Subcutaneous adipose tissue (tissue), 4 donors: ENCODE data around the gene LAMP5. TPM values are rescaled to one million over a fixed set of nuclear protein-coding genes. Genes with fewer than 3 reads are reported as not detected.

ENCODE experiments used
- CTCF ChIP-seq: fragments of 450-650 bp; IDR thresholded peaks from one replicate; pipeline ENCODE4 v1.5.1; 2016; ENCODE audit warnings: low read depth, mild to moderate bottlenecking, control low read depth, antibody characterized with exemption, moderate library complexity
- total RNA-seq, 4 donors: library from RNA; depleted of rRNA; stranded (reverse); fragments of >200 nt; gene quantifications; one replicate each; pipeline ENCODE4 v1.1.0, GENCODE V29; 2016

LAMP5 gene
- total RNA-seq = not detected

GRCh38 chr20:9514461-9515213 lies at the start of gene LAMP5:
Gene LAMP5, plus strand, starts transcription at chr20:9514590. Its CDS starts 263 bp downstream, at chr20:9514853.
- TF ChIP-seq CTCF = no peak

DNA sequence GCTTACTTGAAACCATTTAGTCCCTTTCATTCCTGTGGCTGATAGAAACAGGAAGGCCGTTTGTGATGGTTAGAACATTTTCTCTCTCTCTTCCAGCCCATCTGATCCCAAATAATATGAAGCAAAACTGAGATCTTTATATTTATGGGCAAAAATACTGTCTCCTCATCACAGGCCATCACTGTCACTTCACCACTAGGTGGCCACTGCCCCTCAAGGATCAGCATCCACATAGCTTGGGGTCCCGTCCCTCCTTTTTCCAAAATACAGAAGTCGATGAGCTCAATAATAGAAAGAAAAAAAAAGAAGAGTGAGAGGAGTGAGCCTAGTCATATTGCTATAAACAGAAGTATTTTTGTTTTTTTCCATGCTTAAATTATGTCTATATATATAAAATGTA lies 46.4 kb upstream of the LAMP5 start:
- no peak for TF ChIP-seq CTCF

- no peak for TF ChIP-seq CTCF
These were observed 39.5 kb upstream of the LAMP5 start for GRCh38 chr20:9474835-9475415.

DNA sequence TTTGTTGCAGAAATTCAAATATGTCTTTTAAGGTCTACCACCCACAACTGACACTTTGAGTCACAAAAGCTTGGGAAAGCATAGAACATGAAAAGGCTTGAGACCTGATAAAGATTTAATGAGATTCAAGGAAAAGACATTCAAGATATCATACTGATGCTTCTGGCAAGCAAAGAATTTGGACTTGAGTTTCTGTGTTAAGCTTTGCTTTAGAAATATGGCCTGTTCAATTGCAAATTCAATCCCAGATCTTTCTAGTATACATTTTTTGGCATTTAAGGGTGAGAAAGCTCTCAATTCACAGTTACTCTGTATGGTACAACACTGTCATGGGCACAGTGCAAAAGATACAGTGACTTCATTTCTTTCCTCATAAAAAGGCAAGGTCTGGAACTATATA lies 38.9 kb upstream of the LAMP5 start:
- no peak for TF ChIP-seq CTCF

DNA sequence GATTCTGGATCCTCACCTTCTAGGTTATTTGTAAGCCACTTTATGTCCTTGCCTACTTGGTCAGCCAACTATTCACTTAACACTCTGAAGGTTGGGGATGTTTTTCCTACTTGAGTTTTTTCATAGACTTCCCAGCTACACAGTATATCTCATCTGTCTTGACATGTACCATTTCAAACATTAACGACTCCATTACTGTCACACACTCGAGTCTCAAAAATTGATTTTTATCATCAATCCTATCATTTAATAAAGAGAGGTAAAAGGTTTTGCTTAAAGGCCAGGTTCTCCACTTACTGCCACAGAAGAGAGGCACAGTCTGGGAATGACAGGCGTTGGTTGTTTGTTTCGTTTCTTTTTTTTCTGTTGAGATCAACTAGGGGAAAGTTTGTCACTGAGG lies 38.2 kb upstream of the LAMP5 start:
- TF ChIP-seq CTCF = no peak

DNA sequence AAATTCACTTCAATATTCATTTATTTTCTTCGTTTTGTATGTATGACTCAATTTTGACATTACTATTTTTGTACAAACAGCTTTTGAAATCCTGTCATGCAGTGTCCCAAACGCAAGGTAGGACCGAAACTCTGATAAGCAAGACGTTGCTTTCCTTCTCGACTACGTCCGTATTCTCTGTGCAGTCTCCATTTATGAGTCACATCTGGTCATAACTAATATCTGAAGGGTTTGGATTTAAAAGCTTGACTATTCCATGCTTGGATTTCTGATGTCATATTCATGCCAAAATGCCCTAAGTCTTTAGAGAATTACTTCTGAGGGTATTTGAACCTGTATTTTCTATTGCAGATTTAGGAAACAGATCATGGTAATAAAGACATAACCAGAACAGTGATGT lies 37.8 kb upstream of the LAMP5 start:
- no peak for TF ChIP-seq CTCF

DNA sequence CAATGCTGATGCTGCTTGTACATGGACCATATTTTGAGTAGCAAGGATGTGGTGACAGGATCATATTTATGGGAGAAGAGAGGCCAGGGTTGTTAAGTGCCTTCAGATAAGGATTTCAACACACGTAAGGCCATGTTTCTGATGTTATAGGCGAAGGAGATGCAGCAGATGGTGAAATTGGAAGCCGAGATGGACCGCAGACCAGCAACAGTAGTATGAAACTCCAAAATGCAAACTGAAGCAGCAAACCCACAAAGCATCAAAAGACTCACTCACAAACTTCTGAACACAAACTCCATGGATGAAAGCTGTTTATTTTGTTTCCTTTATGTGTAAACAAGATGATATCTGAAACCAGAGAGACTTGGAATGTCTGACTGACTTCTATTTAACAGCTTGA lies 35.6 kb upstream of the LAMP5 start:
- TF ChIP-seq CTCF = no peak
